Parathyroid adenoma (tissue), 2 donors: ENCODE results near the gene SMG6.

Source experiments
- H2AFZ ChIP-seq: fragments of 300-600 bp; sonication (generic); one replicate; pipeline ENCODE4 v1.7.0; 2017; ENCODE audit warnings: antibody characterized with exemption, mild to moderate bottlenecking
- H3K27ac ChIP-seq: fragments of 300-600 bp; sonication (generic); one replicate; pipeline ENCODE4 v1.7.0; 2017
- H3K27me3 ChIP-seq: fragments of 300-600 bp; sonication (generic); one replicate; pipeline ENCODE4 v1.7.0; 2017; ENCODE audit warnings: low read length; ENCODE audit not compliant: control insufficient read depth, insufficient read depth
- H3K36me3 ChIP-seq: fragments of 300-600 bp; sonication (generic); one replicate; pipeline ENCODE4 v1.7.0; 2017; ENCODE audit warnings: low read length; ENCODE audit not compliant: control insufficient read depth, insufficient read depth
- H3K4me1 ChIP-seq: fragments of 300-600 bp; sonication (generic); one replicate; pipeline ENCODE4 v1.7.0; 2017; ENCODE audit warnings: control low read depth
- H3K4me2 ChIP-seq: fragments of 300-600 bp; sonication (generic); one replicate; pipeline ENCODE4 v1.7.0; 2017; ENCODE audit warnings: low read length
- H3K4me3 ChIP-seq: fragments of 300-600 bp; sonication (generic); one replicate; pipeline ENCODE4 v1.7.0; 2017; ENCODE audit warnings: low read depth, low read length
- H3K79me2 ChIP-seq: fragments of 300-600 bp; sonication (generic); one replicate; pipeline ENCODE4 v1.7.0; 2017; ENCODE audit warnings: control low read depth
- H3K9ac ChIP-seq: fragments of 300-600 bp; sonication (generic); one replicate; pipeline ENCODE4 v1.7.0; 2017; ENCODE audit warnings: mild to moderate bottlenecking
- H3K9me3 ChIP-seq: fragments of 300-600 bp; sonication (generic); one replicate; pipeline ENCODE4 v1.7.0; 2017; ENCODE audit warnings: low read length; ENCODE audit not compliant: control insufficient read depth
- TF ChIP-seq, protein P1 (sequence below): fragments of 300-600 bp; sonication (generic); IDR thresholded peaks from one replicate; pipeline ENCODE4 v1.7.0; 2017; ENCODE audit warnings: antibody characterized with exemption, mild to moderate bottlenecking
- donor health status: primary hyperparathyroidism.

Gene SMG6

DNA sequence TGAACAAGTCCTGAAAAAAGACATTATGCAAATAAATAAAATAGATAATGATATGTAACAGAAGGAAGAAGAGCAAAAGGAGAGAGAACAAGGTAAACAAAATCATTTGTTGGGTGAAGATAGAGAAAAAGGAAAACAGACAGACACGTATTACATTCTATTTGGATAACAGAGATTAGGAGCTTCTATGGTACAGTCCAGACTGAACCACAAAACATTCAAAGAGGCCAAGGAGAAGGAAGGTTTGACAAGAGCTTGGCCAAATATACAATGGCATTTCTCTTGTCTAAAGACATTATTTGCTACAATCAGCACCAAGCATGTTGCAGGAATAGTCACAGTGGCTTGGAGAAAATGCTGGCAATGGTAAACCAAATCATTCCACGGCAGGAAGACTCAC lies 29.2 kb downstream of the SMG6 start:
- Histone ChIP-seq H3K9me3 (no peaks in the 10 kb centered on the region), H3K79me2 (peaks cover 3% of the 10 kb centered on the region), H3K27me3 (no peaks in the 10 kb centered on the region), H3K4me3 (no peak overlapping the region), H3K27ac (no peak overlapping the region), H3K4me1 (peaks cover 2% of the 10 kb centered on the region), H2AFZ (no peak overlapping the region), H3K36me3 (no peaks in the 10 kb centered on the region), H3K9ac (no peak overlapping the region), H3K4me2 (no peak overlapping the region)
- TF ChIP-seq, protein P1, sequence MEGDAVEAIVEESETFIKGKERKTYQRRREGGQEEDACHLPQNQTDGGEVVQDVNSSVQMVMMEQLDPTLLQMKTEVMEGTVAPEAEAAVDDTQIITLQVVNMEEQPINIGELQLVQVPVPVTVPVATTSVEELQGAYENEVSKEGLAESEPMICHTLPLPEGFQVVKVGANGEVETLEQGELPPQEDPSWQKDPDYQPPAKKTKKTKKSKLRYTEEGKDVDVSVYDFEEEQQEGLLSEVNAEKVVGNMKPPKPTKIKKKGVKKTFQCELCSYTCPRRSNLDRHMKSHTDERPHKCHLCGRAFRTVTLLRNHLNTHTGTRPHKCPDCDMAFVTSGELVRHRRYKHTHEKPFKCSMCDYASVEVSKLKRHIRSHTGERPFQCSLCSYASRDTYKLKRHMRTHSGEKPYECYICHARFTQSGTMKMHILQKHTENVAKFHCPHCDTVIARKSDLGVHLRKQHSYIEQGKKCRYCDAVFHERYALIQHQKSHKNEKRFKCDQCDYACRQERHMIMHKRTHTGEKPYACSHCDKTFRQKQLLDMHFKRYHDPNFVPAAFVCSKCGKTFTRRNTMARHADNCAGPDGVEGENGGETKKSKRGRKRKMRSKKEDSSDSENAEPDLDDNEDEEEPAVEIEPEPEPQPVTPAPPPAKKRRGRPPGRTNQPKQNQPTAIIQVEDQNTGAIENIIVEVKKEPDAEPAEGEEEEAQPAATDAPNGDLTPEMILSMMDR: no peak

DNA sequence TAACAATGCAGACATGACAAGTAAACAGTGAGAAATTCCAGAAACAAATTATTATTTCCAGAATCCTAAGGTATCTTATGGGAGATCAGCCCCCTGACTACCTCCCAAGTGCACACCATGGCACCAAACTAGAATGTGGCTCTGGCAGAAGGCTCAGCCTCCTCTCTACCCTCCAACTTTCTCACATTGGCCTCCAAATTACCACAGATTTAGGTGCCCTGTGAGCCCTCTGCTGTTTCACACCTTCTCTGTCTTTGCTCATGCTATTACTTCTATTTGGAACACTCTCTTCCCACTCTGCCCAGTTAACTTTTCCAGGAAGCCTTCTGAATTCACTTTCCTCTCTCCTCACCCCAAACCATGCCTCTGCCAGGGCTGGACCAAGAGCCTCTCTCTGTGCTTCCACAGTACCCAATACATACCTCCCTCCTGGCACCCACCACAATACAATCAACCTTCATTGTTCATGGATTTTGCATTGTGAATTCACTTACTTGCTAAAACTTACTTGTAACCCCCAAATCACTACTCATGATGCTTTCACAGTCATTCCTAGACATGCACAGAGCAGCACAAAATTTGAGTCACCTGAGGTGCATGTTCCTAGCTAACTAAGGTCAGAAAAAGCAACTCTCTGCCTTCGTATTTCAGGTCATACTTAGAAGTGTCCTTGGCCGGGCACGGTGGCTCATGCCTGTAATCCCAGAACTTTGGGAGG lies 31.4 kb downstream of the SMG6 start:
- no peaks in the 10 kb centered on the region for H3K36me3 ChIP-seq
- H2AFZ ChIP-seq: no peak overlapping the region
- H3K79me2 ChIP-seq: peaks cover 8% of the 10 kb centered on the region
- H3K9ac ChIP-seq: no peak overlapping the region
- H3K27me3 ChIP-seq: no peaks in the 10 kb centered on the region
- TF ChIP-seq, protein P1: no peak
- no peaks in the 10 kb centered on the region for H3K9me3 ChIP-seq
- no peak overlapping the region for H3K4me3 ChIP-seq
- no peaks in the 10 kb centered on the region for H3K4me1 ChIP-seq
- no peak overlapping the region for H3K27ac ChIP-seq
- no peak overlapping the region for H3K4me2 ChIP-seq

DNA sequence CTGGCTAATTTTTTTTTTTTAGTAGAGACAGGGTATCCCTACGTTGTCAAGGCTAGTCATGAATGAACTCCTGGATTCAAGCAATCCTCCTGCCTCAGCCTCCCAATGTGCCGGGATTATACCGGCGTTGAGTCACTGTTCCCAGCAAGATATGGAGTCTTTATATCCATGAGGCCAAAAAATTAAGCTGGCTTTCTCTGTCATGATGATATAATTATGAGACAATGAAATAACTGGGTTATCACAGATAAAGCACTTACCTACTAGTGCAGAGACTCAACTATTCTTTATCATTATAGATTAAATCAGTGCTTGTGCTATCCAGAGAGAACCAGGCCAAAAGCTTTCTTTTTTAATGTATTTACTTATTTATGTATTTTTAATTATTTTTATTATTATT lies 36.2 kb downstream of the SMG6 start:
- Histone ChIP-seq H2AFZ (no peak overlapping the region), H3K4me2 (no peak overlapping the region), H3K4me1 (no peaks in the 10 kb centered on the region), H3K36me3 (no peaks in the 10 kb centered on the region), H3K9me3 (no peaks in the 10 kb centered on the region), H3K27me3 (no peaks in the 10 kb centered on the region), H3K79me2 (peaks cover 16% of the 10 kb centered on the region), H3K9ac (no peak overlapping the region), H3K4me3 (no peak overlapping the region), H3K27ac (no peak overlapping the region)
- TF ChIP-seq, protein P1: no peak

DNA sequence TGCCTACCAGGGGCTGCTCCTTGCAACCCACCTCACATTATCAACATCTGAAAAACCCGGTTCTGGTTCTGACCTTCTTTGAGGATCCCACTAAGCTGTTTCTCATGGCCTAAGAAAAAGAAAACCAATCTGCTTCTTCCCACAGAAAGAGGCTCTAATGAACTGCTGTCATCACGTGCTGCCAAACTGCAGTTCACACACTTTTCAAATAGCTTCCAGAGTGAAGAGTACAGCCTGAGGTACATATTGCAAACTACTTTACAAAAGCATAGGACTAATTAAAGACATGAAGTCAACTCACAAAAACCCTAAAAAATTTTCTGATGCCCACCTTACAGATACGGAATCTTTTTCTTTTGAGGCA lies 36.7 kb downstream of the SMG6 start:
- no peak overlapping the region for H3K9ac ChIP-seq
- H2AFZ ChIP-seq: no peak overlapping the region
- H3K36me3 ChIP-seq: no peaks in the 10 kb centered on the region
- TF ChIP-seq, protein P1: no peak
- no peak overlapping the region for H3K4me2 ChIP-seq
- H3K4me3 ChIP-seq: no peak overlapping the region
- no peak overlapping the region for H3K27ac ChIP-seq
- H3K4me1 ChIP-seq: no peaks in the 10 kb centered on the region
- H3K79me2 ChIP-seq: peaks cover 16% of the 10 kb centered on the region
- H3K27me3 ChIP-seq: no peaks in the 10 kb centered on the region
- no peaks in the 10 kb centered on the region for H3K9me3 ChIP-seq
